GM21360 (cell line): ENCODE results near the gene ATRNL1.
"Not testable (repeated sequence)": the region's sequence is repeated elsewhere in the genome, so short reads cannot be mapped to it uniquely, and the experiment has no call there.

Experiments used
- ATAC-seq: cut with Tn5 transposase; IDR thresholded peaks from one replicate; pipeline ENCODE4 v1.9.1; 2021; ENCODE audit warnings: mild to moderate bottlenecking, moderate library complexity; ENCODE audit not compliant: unreplicated experiment

The ATRNL1 gene

GRCh38 chr10:115173915-115174443 is 80.8 kb downstream of the ATRNL1 start:
- ATAC-seq: no peak

GRCh38 chr10:115207276-115207675 is 114.1 kb downstream of the ATRNL1 start:
- ATAC-seq: not testable (repeated sequence)

GRCh38 chr10:115209133-115209532 is 116.0 kb downstream of the ATRNL1 start:
- ATAC-seq: peak; percentile 83

GRCh38 chr10:115214829-115215228 is 121.7 kb downstream of the ATRNL1 start:
- no peak for ATAC-seq

GRCh38 chr10:115219203-115219602 is 126.0 kb downstream of the ATRNL1 start:
- no peak for ATAC-seq

GRCh38 chr10:115222039-115222438 is 128.9 kb downstream of the ATRNL1 start:
- no peak for ATAC-seq

- ATAC-seq: no peak
Measured at GRCh38 chr10:115239761-115240160, 146.6 kb downstream of the ATRNL1 start.

- ATAC-seq: no peak
Measured at GRCh38 chr10:115250784-115251183, 157.6 kb downstream of the ATRNL1 start.

- not testable (repeated sequence) for ATAC-seq
Measured at GRCh38 chr10:115253765-115254164, 160.6 kb downstream of the ATRNL1 start.

GRCh38 chr10:115272482-115272881 is 179.3 kb downstream of the ATRNL1 start:
- ATAC-seq: no peak

GRCh38 chr10:115278294-115278693 is 185.1 kb downstream of the ATRNL1 start:
- ATAC-seq: no peak

- ATAC-seq: no peak
Measured at GRCh38 chr10:115295213-115295805, 202.1 kb downstream of the ATRNL1 start.

GRCh38 chr10:115300080-115300479 is 206.9 kb downstream of the ATRNL1 start:
- no peak for ATAC-seq

- ATAC-seq: not testable (repeated sequence)
Measured at GRCh38 chr10:115319669-115320068, 226.5 kb downstream of the ATRNL1 start.

GRCh38 chr10:115321360-115321759 is 228.2 kb downstream of the ATRNL1 start:
- peak; percentile 79 for ATAC-seq

- ATAC-seq: no peak
Measured at GRCh38 chr10:115328331-115328730, 235.2 kb downstream of the ATRNL1 start.

- ATAC-seq: no peak
Measured at GRCh38 chr10:115335366-115335765, 242.2 kb downstream of the ATRNL1 start.

GRCh38 chr10:115355162-115355760 is 262.1 kb downstream of the ATRNL1 start:
- peak; percentile 94 for ATAC-seq

- ATAC-seq: not testable (repeated sequence)
Measured at GRCh38 chr10:115367920-115368319, 274.8 kb downstream of the ATRNL1 start.

- no peak for ATAC-seq
Measured at GRCh38 chr10:115379064-115379463, 285.9 kb downstream of the ATRNL1 start.

- no peak for ATAC-seq
Measured at GRCh38 chr10:115384665-115385064, 291.5 kb downstream of the ATRNL1 start.

GRCh38 chr10:115390607-115391006 is 297.4 kb downstream of the ATRNL1 start:
- no peak for ATAC-seq
